Stimulated activated CD8-positive, alpha-beta memory T cell treated with anti-CD3 and anti-CD28 coated beads, Interleukin-12 subunit alpha, Interleukin-12 subunit beta, amount 100 ng/mL, for 1 hour (primary cell): Measurements from ENCODE around the gene MAP4K1.

Experiments used
- DNase-seq: peaks from one replicate; pipeline ENCODE4 v3.0.0-alpha.2; 2020; ENCODE audit warnings: low read depth

MAP4K1 gene

DNA sequence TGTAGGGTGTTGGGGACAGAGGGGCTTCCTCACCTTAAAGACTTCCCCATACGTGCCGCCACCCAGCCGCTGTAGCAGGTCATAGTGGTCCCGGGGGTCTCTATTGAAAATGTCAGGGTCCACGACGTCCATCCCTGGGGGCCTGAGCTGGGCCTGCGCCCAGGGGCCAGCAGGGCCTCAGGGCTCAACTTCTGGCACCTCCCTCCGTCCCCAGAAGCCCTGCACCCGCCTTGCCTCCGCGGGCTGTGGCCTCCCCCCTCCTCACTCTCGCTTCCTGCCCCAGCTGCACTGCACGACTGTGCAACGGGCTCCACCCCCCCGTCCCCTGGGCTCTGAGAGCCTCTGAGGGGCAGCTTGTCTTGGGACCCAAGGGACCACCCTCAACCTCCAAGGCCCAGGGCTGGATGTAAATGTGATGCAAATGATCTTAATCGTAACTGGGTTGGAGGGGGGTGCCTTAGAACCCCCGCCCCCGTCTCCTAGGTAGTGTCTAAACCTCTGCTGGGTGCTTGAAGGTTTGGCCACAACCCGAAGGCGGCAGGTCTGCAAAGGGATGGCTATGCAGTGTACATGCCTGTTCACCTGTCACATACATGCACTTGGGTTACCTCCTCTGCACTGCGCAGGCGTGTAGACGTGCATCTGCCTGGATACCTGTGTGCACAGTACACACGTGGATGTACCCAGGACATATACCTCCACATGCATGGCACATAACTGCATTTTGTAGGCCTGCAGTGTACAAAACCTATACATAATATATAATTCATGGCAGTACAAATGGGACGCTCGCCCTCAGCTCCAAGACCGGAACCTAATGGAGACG lies at the start of gene MAP4K1:
MAP4K1 (minus strand) TSS at position 190 of the 826 bp plus-strand sequence; CDS start at position 132, 58 bp downstream.
- peak; percentile 40 for DNase-seq

DNA sequence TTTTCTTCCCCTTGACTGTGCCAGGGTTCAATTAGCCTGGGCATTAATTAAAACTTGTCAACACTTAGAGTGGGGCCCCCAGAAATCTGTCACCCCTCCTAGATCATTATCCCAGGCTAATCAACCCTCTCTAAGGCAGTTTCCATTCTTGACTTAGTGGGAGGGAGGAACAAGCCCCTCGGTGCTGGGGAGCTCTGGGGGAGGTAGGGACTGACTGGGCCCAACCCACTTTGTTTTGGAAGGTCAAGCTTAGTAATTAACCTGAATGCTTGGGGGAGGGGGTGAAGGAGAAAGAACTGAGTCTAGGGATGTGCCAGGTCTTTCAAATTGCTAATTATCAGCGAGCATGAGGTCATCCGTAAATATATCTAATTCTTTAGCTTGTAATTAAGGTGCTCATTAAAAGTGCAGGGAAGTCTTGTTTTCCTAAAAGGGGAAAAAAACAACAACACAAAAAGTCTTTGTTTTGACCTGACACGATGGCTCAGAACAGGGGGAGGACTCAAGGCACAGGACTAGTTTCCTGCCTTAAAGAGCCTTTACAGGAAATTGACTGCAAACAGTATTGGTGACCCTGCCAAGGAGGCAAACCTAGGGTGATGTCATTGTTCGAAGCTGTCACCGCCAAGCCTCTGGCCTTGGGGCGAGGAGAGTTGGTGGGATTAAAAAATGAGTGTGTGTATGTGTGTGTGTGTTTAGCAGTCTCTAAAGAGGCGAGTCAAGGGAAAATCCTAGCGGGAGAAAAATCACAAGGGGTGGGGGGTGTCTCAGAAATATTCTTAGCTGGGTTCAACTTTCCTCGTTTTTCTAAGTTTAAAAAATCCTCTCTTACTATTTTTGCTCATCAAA lies 49.1 kb upstream of the MAP4K1 start:
- DNase-seq = no peak

DNA sequence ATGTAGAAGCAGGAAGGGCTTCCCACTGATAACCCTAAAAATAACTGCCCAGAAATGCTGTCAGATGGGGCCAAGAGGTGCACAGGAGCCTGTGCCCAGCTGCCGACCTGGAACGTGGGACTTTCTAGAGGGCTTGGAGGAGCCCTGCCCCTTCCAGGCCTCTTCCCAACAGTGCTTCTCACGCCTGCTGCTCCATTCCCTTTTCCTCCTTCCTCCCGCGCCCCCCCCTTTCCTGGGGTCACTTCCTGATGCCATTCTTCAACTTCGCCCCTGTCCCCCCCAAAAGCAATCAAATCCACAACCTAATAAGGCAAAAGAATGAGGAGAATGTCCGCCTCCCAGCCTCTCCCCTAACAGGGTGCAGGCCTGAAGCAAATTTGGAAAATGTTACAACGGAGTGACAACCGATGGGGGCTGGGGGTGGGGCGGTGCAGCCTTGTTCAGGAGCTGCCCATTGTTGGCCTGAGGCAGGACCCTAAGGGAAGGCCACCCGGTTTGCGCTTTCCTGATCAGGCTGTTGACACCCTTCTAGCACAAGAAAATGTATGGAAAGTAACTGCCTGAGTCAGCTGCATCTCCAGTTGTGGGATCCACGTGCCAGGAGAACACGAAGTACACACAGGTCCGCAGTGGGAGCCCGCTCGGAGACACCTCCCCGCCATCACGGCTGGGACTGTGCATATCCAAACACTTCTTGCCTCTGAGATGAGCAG lies 48.4 kb upstream of the MAP4K1 start:
- DNase-seq = no peak

- no peak for DNase-seq
These were observed 47.6 kb upstream of the MAP4K1 start for GRCh38 chr19:38665219-38665931.

- DNase-seq = no peak
These were observed 46.9 kb upstream of the MAP4K1 start for GRCh38 chr19:38664503-38665211.

DNA sequence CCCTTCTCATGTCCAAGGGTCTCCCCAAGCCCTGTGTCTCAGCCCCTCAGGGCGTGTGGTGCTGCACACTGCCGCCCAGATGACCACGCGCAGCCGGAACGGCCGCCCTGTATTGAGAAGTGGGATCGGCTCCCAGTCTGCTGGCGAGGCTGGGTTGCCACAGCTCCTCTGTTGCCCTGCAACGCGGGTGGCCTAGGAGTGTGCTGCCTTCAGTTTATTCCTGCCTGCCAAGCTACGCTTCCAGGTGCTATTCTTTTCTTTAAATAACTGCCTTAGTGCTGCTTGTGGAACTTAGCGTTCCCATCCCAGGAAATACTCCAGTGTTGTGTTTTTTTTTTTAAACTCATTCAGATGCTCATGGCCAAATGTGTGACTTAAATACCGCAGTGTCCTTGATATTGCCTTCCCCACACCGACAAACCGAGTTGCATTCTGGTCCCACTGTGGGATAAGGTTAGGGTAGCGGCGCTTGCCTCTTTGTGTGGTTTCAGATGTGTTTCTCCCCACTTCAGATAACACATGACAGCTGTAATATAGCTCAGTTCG lies 46.3 kb upstream of the MAP4K1 start:
- no peak for DNase-seq

GRCh38 chr19:38663156-38663651 lies 45.5 kb upstream of the MAP4K1 start:
- no peak for DNase-seq

DNA sequence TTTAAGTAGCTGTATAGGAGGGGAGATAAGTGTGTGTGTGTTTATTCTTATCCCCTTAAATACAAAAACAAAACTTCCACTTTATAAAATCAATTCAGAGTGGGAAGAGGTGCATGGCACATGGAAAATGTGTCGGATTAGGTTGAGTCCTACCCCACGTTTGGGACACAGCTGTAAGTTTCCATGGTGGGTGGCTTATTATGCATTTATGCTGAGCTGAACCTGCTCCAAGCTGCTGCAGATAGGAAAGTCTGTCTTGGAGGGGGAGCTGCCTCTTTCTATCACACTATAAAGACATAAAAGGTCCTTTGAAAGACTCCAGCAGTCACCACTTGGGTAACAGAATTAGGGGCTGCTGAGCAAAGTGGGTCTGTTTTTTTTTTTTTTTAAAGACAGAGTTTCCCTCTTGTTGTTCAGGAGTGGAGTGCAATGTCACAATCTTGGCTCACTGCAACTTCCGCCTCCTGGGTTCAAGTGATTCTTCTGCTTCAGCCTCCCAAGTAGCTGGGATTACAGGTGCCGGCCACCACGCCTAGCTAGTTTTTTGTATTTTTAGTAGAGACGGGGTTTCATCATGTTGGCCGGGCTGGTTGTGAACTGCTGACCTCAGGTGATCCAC lies 44.9 kb upstream of the MAP4K1 start:
- DNase-seq = no peak

GRCh38 chr19:38661996-38662395 lies 44.2 kb upstream of the MAP4K1 start:
- DNase-seq = no peak

DNA sequence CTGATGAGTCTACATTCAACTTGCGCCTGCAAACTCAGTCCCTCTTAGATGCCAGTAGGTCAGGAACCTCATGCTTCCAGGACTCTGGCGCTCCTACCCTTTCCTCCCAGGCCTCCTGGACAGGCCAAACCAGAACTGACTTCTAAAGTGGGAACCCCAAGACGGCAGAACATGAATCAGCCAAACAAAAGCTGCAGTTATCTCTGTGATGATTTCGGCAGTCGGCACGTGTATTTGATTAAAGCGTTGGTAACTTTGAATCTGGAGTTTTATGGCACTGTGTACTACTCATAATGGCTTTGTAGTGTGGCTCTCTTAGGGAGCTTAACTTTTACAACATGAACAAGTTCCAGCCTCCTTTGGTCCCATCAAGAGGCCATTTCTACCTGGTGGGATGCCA lies 43.4 kb upstream of the MAP4K1 start:
- DNase-seq = no peak

- no peak for DNase-seq
These were observed 43.0 kb upstream of the MAP4K1 start for GRCh38 chr19:38660724-38661123.

- DNase-seq = no peak
These were observed 40.9 kb upstream of the MAP4K1 start for GRCh38 chr19:38658462-38659306.

GRCh38 chr19:38657633-38658222 lies 40.0 kb upstream of the MAP4K1 start:
- no peak for DNase-seq

- DNase-seq = no peak
These were observed 38.6 kb upstream of the MAP4K1 start for GRCh38 chr19:38656171-38656981.

DNA sequence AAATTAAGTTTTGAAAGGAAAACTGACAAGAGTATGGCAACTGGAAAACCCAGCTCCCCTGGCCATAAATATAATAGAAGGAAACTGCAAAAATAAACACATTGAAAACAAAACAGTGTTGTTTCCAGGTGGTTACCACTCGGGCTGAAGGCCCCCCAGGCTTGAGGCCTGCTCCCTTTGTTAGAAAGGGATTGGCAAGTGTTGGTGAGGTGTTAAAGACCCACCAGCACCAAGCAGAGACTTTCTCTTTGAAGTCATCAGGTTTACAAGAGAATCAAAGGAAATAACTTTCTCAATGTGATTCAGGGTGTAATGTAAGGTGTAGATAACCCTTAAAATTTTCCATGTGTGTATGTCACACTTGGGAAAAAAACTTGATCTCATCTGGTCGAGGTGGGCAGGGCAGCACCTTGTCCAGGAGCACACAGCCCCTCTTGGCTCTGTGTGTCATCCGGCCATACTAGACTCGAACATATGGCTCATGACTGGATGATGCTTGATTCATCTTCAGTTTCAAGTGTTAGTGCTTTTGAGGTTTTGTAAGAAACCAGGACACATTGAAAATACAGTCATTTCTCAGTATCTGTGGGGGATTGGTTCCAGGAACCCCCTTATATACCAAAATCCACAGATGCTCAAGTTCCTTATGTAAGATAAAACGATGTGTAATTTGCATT lies 37.5 kb upstream of the MAP4K1 start:
- DNase-seq = no peak

GRCh38 chr19:38654628-38655055 lies 36.9 kb upstream of the MAP4K1 start:
- DNase-seq = no peak

DNA sequence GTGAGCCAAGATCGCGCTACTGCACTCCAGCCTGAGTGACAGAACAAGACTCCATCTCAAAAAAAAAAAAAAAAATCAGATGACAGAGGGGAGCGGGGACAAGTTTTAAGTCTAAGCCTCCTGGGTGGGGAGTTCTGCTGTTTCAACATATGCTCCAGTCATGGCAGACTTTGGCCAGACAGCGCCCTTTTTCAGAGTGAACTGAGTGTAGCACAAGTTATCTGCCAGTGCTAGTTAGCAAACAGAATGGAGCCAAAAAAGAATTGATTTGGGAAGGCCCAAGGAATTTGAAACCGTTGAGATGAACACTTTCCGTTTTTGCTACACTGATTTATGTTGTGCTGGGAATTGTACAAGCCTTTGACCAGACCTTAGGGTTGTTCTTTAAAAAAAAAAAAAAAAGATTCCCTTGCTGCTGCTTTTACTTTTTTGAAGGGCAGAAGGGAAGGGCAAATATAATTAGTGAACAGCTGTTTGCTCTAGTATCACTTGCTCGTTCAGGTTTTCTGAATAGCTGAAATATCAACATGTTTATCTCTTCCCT lies 35.3 kb upstream of the MAP4K1 start:
- no peak for DNase-seq
